HepG2 (cell line): Measurements from ENCODE around the gene KCTD13. TPM values are rescaled to one million over a fixed set of nuclear protein-coding genes. Genes with fewer than 3 reads are reported as not detected.
A peak's percentile ranks its signal among the peaks of the same experiment; 100 is the strongest.

Experiments used
- BCL3 ChIP-seq: sonication (generic); formaldehyde crosslinking; IDR thresholded peaks from 2 replicates; pipeline ENCODE4 v1.5.1; 2020; ENCODE audit warnings: mild to moderate bottlenecking, missing genetic modification reagents, moderate library complexity
- FOXA3 ChIP-seq: IDR thresholded peaks from 2 replicates; pipeline ENCODE4 v1.6.1; 2016; ENCODE audit warnings: missing genetic modification reagents, missing compliant biosample characterization
- MED13 ChIP-seq: sonication (generic); formaldehyde crosslinking; IDR thresholded peaks from 2 replicates; pipeline ENCODE4 v1.5.0; 2020; ENCODE audit warnings: missing genetic modification reagents
- MTA1 ChIP-seq: sonication (generic); formaldehyde crosslinking; IDR thresholded peaks from 2 replicates; pipeline ENCODE4 v1.4.0; 2020; ENCODE audit warnings: missing genetic modification reagents, mild to moderate bottlenecking, borderline replicate concordance
- NONO ChIP-seq, 2 experiments: fragments of 450-650 bp in 1 of 2; sonication (generic) in 1 of 2; formaldehyde crosslinking in 1 of 2; IDR thresholded peaks in 1 of 2; conservative IDR thresholded peaks in 1 of 2; 2 replicates each; pipeline versions ENCODE4 v1.6.1 to v1.8.0; 2017 to 2022; ENCODE audit warnings: mild to moderate bottlenecking in 1 of 2, missing genetic modification reagents in 1 of 2, moderate library complexity in 1 of 2
- PCBP1 ChIP-seq: fragments of 200-400 bp; formaldehyde crosslinking; IDR thresholded peaks from 2 replicates; pipeline ENCODE4 v1.6.1; 2017; ENCODE audit warnings: mild to moderate bottlenecking, low read depth, low read length, borderline replicate concordance
- RXRA ChIP-seq: sonication (generic); formaldehyde crosslinking; IDR thresholded peaks from 2 replicates; pipeline ENCODE4 v1.5.1; 2020; ENCODE audit warnings: missing genetic modification reagents
- SKIL ChIP-seq: sonication (generic); formaldehyde crosslinking; IDR thresholded peaks from 2 replicates; pipeline ENCODE4 v1.8.0; 2022; ENCODE audit warnings: missing genetic modification reagents, mild to moderate bottlenecking, moderate library complexity, borderline replicate concordance
- SRY ChIP-seq: sonication (generic); formaldehyde crosslinking; IDR thresholded peaks from 2 replicates; pipeline ENCODE4 v1.8.0; 2022; ENCODE audit warnings: mild to moderate bottlenecking, missing genetic modification reagents
- ZBTB7B ChIP-seq: sonication (generic); formaldehyde crosslinking; IDR thresholded peaks from 2 replicates; pipeline ENCODE4 v1.4.0; 2020; ENCODE audit warnings: missing genetic modification reagents
- ZNF34 ChIP-seq: sonication (generic); formaldehyde crosslinking; IDR thresholded peaks from 2 replicates; pipeline ENCODE4 v1.4.0; 2020; ENCODE audit warnings: mild to moderate bottlenecking, missing genetic modification reagents, borderline replicate concordance
- ZNF432 ChIP-seq: sonication (generic); formaldehyde crosslinking; IDR thresholded peaks from 2 replicates; pipeline ENCODE4 v1.5.0; 2020; ENCODE audit warnings: missing genetic modification reagents, mild to moderate bottlenecking, borderline replicate concordance
- ZNF484 ChIP-seq: sonication (generic); formaldehyde crosslinking; IDR thresholded peaks from 2 replicates; pipeline ENCODE4 v1.5.1; 2020; ENCODE audit warnings: mild to moderate bottlenecking, low read depth, missing genetic modification reagents, borderline replicate concordance
- ZNF660 ChIP-seq: sonication (generic); formaldehyde crosslinking; IDR thresholded peaks from 2 replicates; pipeline ENCODE4 v1.5.1; 2020; ENCODE audit warnings: mild to moderate bottlenecking, low read depth, missing genetic modification reagents, borderline replicate concordance
- ZNF7 ChIP-seq: IDR thresholded peaks from 2 replicates; pipeline ENCODE4 v1.6.1; 2016; ENCODE audit warnings: missing biosample characterization, missing genetic modification reagents
- ZNF775 ChIP-seq: sonication (generic); formaldehyde crosslinking; IDR thresholded peaks from 2 replicates; pipeline ENCODE4 v1.4.0; 2020; ENCODE audit warnings: missing genetic modification reagents, mild to moderate bottlenecking, moderate library complexity, borderline replicate concordance
- ZSCAN9 ChIP-seq: IDR thresholded peaks from 2 replicates; pipeline ENCODE4 v1.6.1; 2016; ENCODE audit warnings: borderline replicate concordance
- polyA plus RNA-seq, 8 experiments: library from polyadenylated mRNA; depleted of rRNA in 3 of 8; stranded (reverse) in 7 of 8; unstranded in 1 of 8; fragments of >200 nt; fragmentation: Illumina TruSeq in 4 of 8; extraction: Trizol in 4 of 8; gene quantifications; 2 replicates each; pipeline versions ENCODE4 v1.2.1 to v1.2.3, GENCODE V29; 2011 to 2016; ENCODE audit warnings: low read depth in 4 of 8, missing spikeins in 1 of 8, mixed read lengths in 1 of 8; ENCODE audit not compliant: insufficient read depth in 1 of 8
- total RNA-seq, 5 experiments: library from RNA; depleted of rRNA; stranded (reverse); fragments of >200 nt; fragmentation: Illumina TruSeq; extraction: Trizol; gene quantifications; 2 replicates each; pipeline ENCODE4 v1.2.3, GENCODE V29; 2016; ENCODE audit warnings: low read depth in 1 of 5
- TF ChIP-seq, protein P1 (sequence below): sonication (generic); formaldehyde crosslinking; IDR thresholded peaks from 2 replicates; pipeline ENCODE4 v1.4.0; 2020; ENCODE audit warnings: mild to moderate bottlenecking, missing genetic modification reagents

Gene KCTD13
- total and polyA plus RNA-seq, 2 of the 13 experiments (the other 11 are each of a cell fraction or from before 2014, with no cell fraction given) = 6.3 to 14.7 TPM

- TF ChIP-seq PCBP1 (no peak), ZSCAN9 (CRISPR knock-in tag) (no peak), ZNF775 (CRISPR knock-in tag) (0 out of 2 replicates have a peak, but pooled peaks have one; percentile 37), SKIL (no peak), ZBTB7B (CRISPR knock-in tag) (0 out of 2 replicates have a peak, but pooled peaks have one; percentile 6), ZNF484 (CRISPR knock-in tag) (no peak), FOXA3 (CRISPR knock-in tag) (no peak), RXRA (CRISPR knock-in tag) (no peak), NONO (IDR thresholded peaks at IDR 0.05) (no peak), NONO (CRISPR knock-in tag; conservative IDR thresholded peaks at IDR 0.05) (peak; percentile 49; the same call in 1 of the 2 replicates), MTA1 (no peak), SRY (CRISPR knock-in tag) (no peak), BCL3 (CRISPR knock-in tag) (no peak), MED13 (CRISPR knock-in tag) (no peak), ZNF432 (no peak), ZNF34 (CRISPR knock-in tag) (no peak), ZNF7 (CRISPR knock-in tag) (no peak), ZNF660 (CRISPR knock-in tag) (no peak)
- TF ChIP-seq, protein P1, sequence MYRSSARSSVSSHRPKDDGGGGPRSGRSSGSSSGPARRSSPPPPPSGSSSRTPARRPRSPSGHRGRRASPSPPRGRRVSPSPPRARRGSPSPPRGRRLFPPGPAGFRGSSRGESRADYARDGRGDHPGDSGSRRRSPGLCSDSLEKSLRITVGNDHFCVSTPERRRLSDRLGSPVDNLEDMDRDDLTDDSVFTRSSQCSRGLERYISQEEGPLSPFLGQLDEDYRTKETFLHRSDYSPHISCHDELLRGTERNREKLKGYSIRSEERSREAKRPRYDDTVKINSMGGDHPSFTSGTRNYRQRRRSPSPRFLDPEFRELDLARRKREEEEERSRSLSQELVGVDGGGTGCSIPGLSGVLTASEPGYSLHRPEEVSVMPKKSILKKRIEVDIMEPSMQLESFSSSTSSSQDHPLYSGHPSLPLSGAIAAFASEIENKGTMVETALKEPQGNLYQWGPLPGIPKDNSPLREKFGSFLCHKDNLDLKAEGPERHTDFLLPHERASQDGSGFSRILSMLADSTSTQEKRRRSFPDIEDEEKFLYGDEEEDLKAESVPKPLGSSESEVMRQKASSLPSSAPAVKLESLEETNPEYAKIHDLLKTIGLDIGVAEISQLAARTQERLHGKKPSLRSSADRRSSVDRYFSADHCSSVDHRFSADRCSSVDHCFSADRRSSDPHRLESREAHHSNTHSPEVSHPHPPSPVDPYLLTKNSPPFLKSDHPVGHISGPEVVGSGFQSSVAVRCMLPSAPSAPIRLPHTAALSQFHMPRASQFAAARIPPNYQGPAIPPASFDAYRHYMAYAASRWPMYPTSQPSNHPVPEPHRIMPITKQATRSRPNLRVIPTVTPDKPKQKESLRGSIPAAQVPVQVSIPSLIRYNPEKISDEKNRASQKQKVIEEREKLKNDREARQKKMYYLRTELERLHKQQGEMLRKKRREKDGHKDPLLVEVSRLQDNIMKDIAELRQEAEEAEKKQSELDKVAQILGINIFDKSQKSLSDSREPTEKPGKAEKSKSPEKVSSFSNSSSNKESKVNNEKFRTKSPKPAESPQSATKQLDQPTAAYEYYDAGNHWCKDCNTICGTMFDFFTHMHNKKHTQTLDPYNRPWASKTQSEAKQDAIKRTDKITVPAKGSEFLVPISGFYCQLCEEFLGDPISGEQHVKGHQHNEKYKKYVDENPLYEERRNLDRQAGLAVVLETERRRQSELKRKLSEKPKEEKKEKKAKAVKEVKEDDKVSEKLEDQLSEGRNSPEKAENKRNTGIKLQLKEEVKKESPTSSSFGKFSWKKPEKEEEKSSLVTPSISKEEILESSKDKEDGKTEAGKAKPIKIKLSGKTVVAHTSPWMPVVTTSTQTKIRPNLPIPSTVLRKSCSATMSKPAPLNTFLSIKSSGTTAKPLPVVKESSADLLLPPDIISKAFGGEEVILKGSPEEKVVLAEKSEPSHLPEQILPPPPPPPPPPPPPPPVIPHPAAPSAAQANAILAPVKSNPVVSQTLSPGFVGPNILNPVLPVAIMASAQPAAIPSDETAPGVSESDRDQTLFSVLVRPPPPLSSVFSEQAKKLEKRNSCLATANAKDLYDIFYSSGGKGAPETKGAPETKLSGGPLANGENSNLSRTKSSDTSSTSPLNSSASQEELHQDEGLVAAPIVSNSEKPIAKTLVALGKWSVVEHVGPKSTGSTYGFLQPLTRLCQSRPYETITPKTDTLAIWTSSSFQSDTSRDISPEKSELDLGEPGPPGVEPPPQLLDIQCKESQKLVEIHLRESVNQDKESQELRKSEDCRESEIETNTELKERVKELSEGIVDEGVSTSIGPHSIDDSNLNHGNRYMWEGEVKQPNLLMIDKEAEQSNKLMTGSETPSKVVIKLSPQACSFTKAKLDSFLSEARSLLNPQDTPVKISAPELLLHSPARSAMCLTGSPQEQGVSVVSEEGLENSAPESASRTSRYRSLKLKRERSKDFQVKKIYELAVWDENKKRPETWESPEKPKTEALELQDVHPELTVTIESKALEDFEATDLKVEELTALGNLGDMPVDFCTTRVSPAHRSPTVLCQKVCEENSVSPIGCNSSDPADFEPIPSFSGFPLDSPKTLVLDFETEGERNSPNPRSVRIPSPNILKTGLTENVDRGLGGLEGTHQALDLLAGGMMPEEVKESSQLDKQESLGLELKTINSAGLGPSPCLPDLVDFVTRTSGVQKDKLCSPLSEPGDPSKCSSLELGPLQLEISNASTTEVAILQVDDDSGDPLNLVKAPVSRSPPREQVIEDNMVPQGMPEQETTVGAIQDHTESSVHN = no peak
Measured at GRCh38 chr16:29963021-29963743, 37.2 kb upstream of the KCTD13 start (continued).
